Activated CD4-positive, alpha-beta T cell treated with anti-CD3 and anti-CD28 coated beads for 1 hour (primary cell): ENCODE results near the gene NUP133.
"Not testable (repeated sequence)": the region's sequence is repeated elsewhere in the genome, so short reads cannot be mapped to it uniquely, and the experiment has no call there.

Experiments
- DNase-seq: peaks from one replicate; pipeline ENCODE4 v3.0.0-alpha.2; 2020

Gene NUP133

GRCh38 chr1:229508823-229509337, 739 bp upstream of the NUP133 start:
- no peak for DNase-seq

- DNase-seq = no peak
Measured at GRCh38 chr1:229507502-229507901, 639 bp downstream of the NUP133 start.

- no peak for DNase-seq
Measured at GRCh38 chr1:229506633-229507032, 1.5 kb downstream of the NUP133 start.

- DNase-seq = no peak
Measured at GRCh38 chr1:229495782-229496181, 12.4 kb downstream of the NUP133 start.

GRCh38 chr1:229487181-229487580, 21.0 kb downstream of the NUP133 start:
- DNase-seq = no peak

- no peak for DNase-seq
Measured at GRCh38 chr1:229485318-229485717, 22.8 kb downstream of the NUP133 start.

GRCh38 chr1:229482511-229482910, 25.6 kb downstream of the NUP133 start:
- DNase-seq = no peak

- DNase-seq = no peak
Measured at GRCh38 chr1:229480495-229480894, 27.6 kb downstream of the NUP133 start.

- no peak for DNase-seq
Measured at GRCh38 chr1:229479660-229480399, 28.3 kb downstream of the NUP133 start.

- no peak for DNase-seq
Measured at GRCh38 chr1:229478852-229479251, 29.3 kb downstream of the NUP133 start.

GRCh38 chr1:229475859-229476258, 32.3 kb downstream of the NUP133 start:
- DNase-seq = not testable (repeated sequence)

- no peak for DNase-seq
Measured at GRCh38 chr1:229474509-229474908, 33.6 kb downstream of the NUP133 start.

- no peak for DNase-seq
Measured at GRCh38 chr1:229471175-229471574, 37.0 kb downstream of the NUP133 start.

- DNase-seq = no peak
Measured at GRCh38 chr1:229470406-229471043, 37.6 kb downstream of the NUP133 start.

- no peak for DNase-seq
Measured at GRCh38 chr1:229466887-229467286, 41.3 kb downstream of the NUP133 start.

- no peak for DNase-seq
Measured at GRCh38 chr1:229464672-229465071, 43.5 kb downstream of the NUP133 start.

GRCh38 chr1:229461032-229461668, 47.0 kb downstream of the NUP133 start:
- no peak for DNase-seq

- DNase-seq = no peak
Measured at GRCh38 chr1:229459815-229460214, 48.3 kb downstream of the NUP133 start.

- DNase-seq = no peak
Measured at GRCh38 chr1:229457436-229457835, 50.7 kb downstream of the NUP133 start.

GRCh38 chr1:229456016-229456415, 52.1 kb downstream of the NUP133 start:
- DNase-seq = no peak

GRCh38 chr1:229454056-229454455, 54.1 kb downstream of the NUP133 start:
- no peak for DNase-seq

- no peak for DNase-seq
Measured at GRCh38 chr1:229452956-229453801, 55.0 kb downstream of the NUP133 start.

- no peak for DNase-seq
Measured at GRCh38 chr1:229448845-229449244, 59.3 kb downstream of the NUP133 start.
